HEK293 (cell line): ENCODE data around the gene MRO.

Source experiments
- CTCF ChIA-PET: fragments of 350-600 bp; formaldehyde crosslinking; extraction: SDS; loops from one replicate; lab custom pipeline; 2021; ENCODE audit warnings: antibody characterized with exemption; lab: Yijun Ruan, JAX
- POLR2A ChIA-PET: fragments of 300-600 bp; formaldehyde crosslinking; extraction: SDS; loops from one replicate; lab custom pipeline; 2020; ENCODE audit warnings: antibody characterized with exemption, inconsistent platforms; lab: Yijun Ruan, JAX
- H3K27ac ChIP-seq: fragments of 200-500 bp; sonication (Bioruptor generic); 2 replicates; pipeline ENCODE4 v1.5.1; 2014; ENCODE audit warnings: low read depth, low read length, control low read depth, inconsistent platforms; ENCODE audit errors: extremely low read depth
- H3K36me3 ChIP-seq, 2 experiments: fragments of 200-500 bp in 1 of 2; sonication (Bioruptor generic) in 1 of 2; 1 replicate in 1 of 2; 2 replicates in 1 of 2; pipeline ENCODE4 v1.5.1; 2014 to 2017; ENCODE audit warnings: inconsistent platforms in 2 of 2, low read length in 2 of 2; ENCODE audit not compliant: control insufficient read depth in 2 of 2, insufficient read depth in 1 of 2
- H3K4me1 ChIP-seq: fragments of 200-500 bp; sonication (Bioruptor generic); 2 replicates; pipeline ENCODE4 v1.5.1; 2014; ENCODE audit warnings: mild to moderate bottlenecking, low read length, inconsistent platforms; ENCODE audit not compliant: control insufficient read depth, insufficient read depth
- H3K4me3 ChIP-seq: 2 replicates; pipeline ENCODE4 v1.5.1; 2011; ENCODE audit warnings: low read depth, mild to moderate bottlenecking, control low read depth, low read length, moderate library complexity
- H3K9me3 ChIP-seq: fragments of 200-500 bp; sonication (Bioruptor generic); 2 replicates; pipeline ENCODE4 v1.5.1; 2014; ENCODE audit warnings: low read depth, low read length, inconsistent platforms; ENCODE audit not compliant: control insufficient read depth, insufficient read depth
- ATF2 ChIP-seq: fragments of 450-650 bp; formaldehyde crosslinking; IDR thresholded peaks from 2 replicates; pipeline ENCODE4 v1.5.1; 2016; ENCODE audit warnings: missing biosample characterization, missing genetic modification characterization, low read depth
- BCL6B ChIP-seq: fragments of 450-650 bp; formaldehyde crosslinking; IDR thresholded peaks from 2 replicates; pipeline ENCODE4 v1.5.1; 2017; ENCODE audit warnings: missing biosample characterization, missing genetic modification characterization
- ZBTB48 ChIP-seq: fragments of 450-650 bp; formaldehyde crosslinking; IDR thresholded peaks from 2 replicates; pipeline ENCODE4 v1.5.1; 2016; ENCODE audit warnings: missing biosample characterization, missing genetic modification characterization
- ZFHX2 ChIP-seq: fragments of 450-650 bp; formaldehyde crosslinking; conservative IDR thresholded peaks from 2 replicates; pipeline ENCODE4 v1.5.1; 2016; ENCODE audit warnings: missing biosample characterization, missing genetic modification characterization
- ZIC2 ChIP-seq: fragments of 450-650 bp; formaldehyde crosslinking; IDR thresholded peaks from 2 replicates; pipeline ENCODE4 v1.5.1; 2016; ENCODE audit warnings: missing biosample characterization, missing genetic modification characterization
- ZNF223 ChIP-seq: fragments of 450-650 bp; formaldehyde crosslinking; IDR thresholded peaks from 2 replicates; pipeline ENCODE4 v1.5.1; 2016; ENCODE audit warnings: missing biosample characterization, missing genetic modification characterization
- ZNF24 ChIP-seq: fragments of 450-650 bp; formaldehyde crosslinking; IDR thresholded peaks from 2 replicates; pipeline ENCODE4 v1.5.1; 2016; ENCODE audit warnings: missing biosample characterization, missing genetic modification characterization
- ZNF292 ChIP-seq: fragments of 450-650 bp; formaldehyde crosslinking; IDR thresholded peaks from 2 replicates; pipeline ENCODE4 v1.5.1; 2016; ENCODE audit warnings: low read depth, missing biosample characterization, missing genetic modification characterization, borderline replicate concordance
- ZNF341 ChIP-seq: fragments of 450-650 bp; formaldehyde crosslinking; IDR thresholded peaks from 2 replicates; pipeline ENCODE4; 2016; ENCODE audit warnings: low read depth, missing biosample characterization, missing genetic modification characterization
- ZNF394 ChIP-seq: fragments of 450-650 bp; formaldehyde crosslinking; IDR thresholded peaks from 2 replicates; pipeline ENCODE4 v1.5.1; 2016; ENCODE audit warnings: missing biosample characterization, missing genetic modification characterization, mild to moderate bottlenecking, moderate library complexity, borderline replicate concordance
- ZNF837 ChIP-seq: fragments of 450-650 bp; formaldehyde crosslinking; IDR thresholded peaks from 2 replicates; pipeline ENCODE4 v1.5.1; 2016; ENCODE audit warnings: missing biosample characterization, missing genetic modification characterization
- TF ChIP-seq, protein P1 (sequence below): fragments of 450-650 bp; formaldehyde crosslinking; conservative IDR thresholded peaks from 2 replicates; pipeline ENCODE4 v1.5.1; 2016; ENCODE audit warnings: low read depth, missing biosample characterization, missing genetic modification characterization

MRO gene

GRCh38 chr18:50750546-50750945, 69.3 kb downstream of the MRO start:
- CTCF ChIA-PET, result no interaction called here
- Histone ChIP-seq H3K9me3 (no peaks in the 10 kb centered on the region), H3K36me3 (no peaks in the 10 kb centered on the region), H3K4me3 (no peak overlapping the region), H3K4me1 (peaks cover 2% of the 10 kb centered on the region; the same call in 1 of the 2 replicates)
- TF ChIP-seq ZBTB48 (tag by site-specific recombination) (no peak), ZNF223 (tag by site-specific recombination) (no peak), ZNF394 (tag by site-specific recombination) (no peak), ZNF24 (no peak)
- TF ChIP-seq, protein P1, sequence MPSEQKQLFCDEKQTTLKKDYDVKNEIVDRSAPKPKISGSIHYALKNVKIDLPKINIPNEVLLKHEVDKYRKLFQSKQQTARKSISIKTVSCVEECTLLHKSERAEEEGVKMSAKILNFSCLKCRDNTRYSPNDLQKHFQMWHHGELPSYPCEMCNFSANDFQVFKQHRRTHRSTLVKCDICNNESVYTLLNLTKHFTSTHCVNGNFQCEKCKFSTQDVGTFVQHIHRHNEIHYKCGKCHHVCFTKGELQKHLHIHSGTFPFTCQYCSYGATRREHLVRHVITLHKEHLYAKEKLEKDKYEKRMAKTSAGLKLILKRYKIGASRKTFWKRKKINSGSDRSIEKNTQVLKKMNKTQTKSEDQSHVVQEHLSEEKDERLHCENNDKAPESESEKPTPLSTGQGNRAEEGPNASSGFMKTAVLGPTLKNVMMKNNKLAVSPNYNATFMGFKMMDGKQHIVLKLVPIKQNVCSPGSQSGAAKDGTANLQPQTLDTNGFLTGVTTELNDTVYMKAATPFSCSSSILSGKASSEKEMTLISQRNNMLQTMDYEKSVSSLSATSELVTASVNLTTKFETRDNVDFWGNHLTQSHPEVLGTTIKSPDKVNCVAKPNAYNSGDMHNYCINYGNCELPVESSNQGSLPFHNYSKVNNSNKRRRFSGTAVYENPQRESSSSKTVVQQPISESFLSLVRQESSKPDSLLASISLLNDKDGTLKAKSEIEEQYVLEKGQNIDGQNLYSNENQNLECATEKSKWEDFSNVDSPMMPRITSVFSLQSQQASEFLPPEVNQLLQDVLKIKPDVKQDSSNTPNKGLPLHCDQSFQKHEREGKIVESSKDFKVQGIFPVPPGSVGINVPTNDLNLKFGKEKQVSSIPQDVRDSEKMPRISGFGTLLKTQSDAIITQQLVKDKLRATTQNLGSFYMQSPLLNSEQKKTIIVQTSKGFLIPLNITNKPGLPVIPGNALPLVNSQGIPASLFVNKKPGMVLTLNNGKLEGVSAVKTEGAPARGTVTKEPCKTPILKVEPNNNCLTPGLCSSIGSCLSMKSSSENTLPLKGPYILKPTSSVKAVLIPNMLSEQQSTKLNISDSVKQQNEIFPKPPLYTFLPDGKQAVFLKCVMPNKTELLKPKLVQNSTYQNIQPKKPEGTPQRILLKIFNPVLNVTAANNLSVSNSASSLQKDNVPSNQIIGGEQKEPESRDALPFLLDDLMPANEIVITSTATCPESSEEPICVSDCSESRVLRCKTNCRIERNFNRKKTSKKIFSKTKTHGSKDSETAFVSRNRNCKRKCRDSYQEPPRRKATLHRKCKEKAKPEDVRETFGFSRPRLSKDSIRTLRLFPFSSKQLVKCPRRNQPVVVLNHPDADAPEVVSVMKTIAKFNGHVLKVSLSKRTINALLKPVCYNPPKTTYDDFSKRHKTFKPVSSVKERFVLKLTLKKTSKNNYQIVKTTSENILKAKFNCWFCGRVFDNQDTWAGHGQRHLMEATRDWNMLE, result no peak
- TF ChIP-seq, all 188 proteins: peak for 0
- POLR2A ChIA-PET, result no interaction called here
- H3K27ac ChIP-seq, result no peak overlapping the region

GRCh38 chr18:50749945-50750344, 69.9 kb downstream of the MRO start:
- H3K27ac ChIP-seq, result no peak overlapping the region
- CTCF ChIA-PET, result no interaction called here
- H3K9me3 ChIP-seq, result no peaks in the 10 kb centered on the region
- POLR2A ChIA-PET, result no interaction called here
- peaks cover 2% of the 10 kb centered on the region; the same call in 1 of the 2 replicates for H3K4me1 ChIP-seq
- TF ChIP-seq ZNF292 (tag by site-specific recombination) (no peak), ZNF341 (tag by site-specific recombination) (peak; percentile 62), ZIC2 (tag by site-specific recombination) (peak; percentile 80; the same call in 1 of the 2 replicates)
- TF ChIP-seq, all 188 proteins: peak for 2
- Histone ChIP-seq H3K4me3 (no peak overlapping the region), H3K36me3 (no peaks in the 10 kb centered on the region)

DNA sequence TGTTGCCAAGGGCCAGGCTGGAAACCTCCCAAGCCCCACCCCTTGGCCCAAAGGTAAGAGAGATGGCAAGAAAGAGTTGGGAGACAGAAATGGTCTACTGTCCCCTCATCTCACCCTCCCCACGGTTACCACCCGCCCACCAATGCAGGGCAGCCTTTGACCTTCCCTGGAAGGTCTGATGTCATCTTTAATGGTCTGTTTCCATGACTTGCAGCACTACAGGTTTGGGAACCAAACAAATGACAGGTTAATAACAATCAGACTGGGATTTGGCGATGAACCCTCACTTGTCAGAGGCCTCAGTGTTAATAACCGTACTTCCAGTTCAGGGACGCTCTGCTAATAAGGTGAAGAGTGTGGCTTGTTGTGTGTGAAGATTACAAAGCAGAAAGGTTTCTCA, 70.4 kb downstream of the MRO start:
- no peak overlapping the region for H3K27ac ChIP-seq
- H3K36me3 ChIP-seq, result no peaks in the 10 kb centered on the region
- TF ChIP-seq ZFHX2 (tag by site-specific recombination) (0 out of 2 replicates have a peak, but pooled peaks have one; percentile 38), ZNF837 (tag by site-specific recombination) (no peak), BCL6B (peak; percentile 43; the same call in 1 of the 2 replicates), ATF2 (peak; percentile 69; the same call in 1 of the 2 replicates)
- H3K4me1 ChIP-seq, result peaks cover 2% of the 10 kb centered on the region; the same call in 1 of the 2 replicates
- ChIA-PET POLR2A (interaction anchor here (0.6 kb wide), 1 partner anchor 51 kb away, joined by 4 read pairs; no protein-coding TSS in a partner anchor), CTCF (interaction anchor here (0.5 to 0.6 kb wide), 2 partner anchors 221 to 320 kb away, joined by 3 to 9 read pairs; no protein-coding TSS in a partner anchor)
- no peak overlapping the region for H3K4me3 ChIP-seq
- no peaks in the 10 kb centered on the region for H3K9me3 ChIP-seq
